ENCODE results near the gene RAP1B.
"Not testable (repeated sequence)": the region's sequence is repeated elsewhere in the genome, so short reads cannot be mapped to it uniquely, and the experiment has no call there.

Gene RAP1B

GRCh38 chr12:68632486-68632885 lies 21.8 kb downstream of the RAP1B start:
- DNase-seq (ENCODE audit: low spot score), result no peak
- no peak for TF ChIP-seq CTCF (IDR thresholded peaks at IDR 0.05; ENCODE audit: extremely low read depth, missing control alignments)

- no peak for DNase-seq (ENCODE audit: low spot score)
- no peak for TF ChIP-seq CTCF (IDR thresholded peaks at IDR 0.05; ENCODE audit: extremely low read depth, missing control alignments)
These were observed 23.2 kb downstream of the RAP1B start for GRCh38 chr12:68633614-68634558.

- TF ChIP-seq CTCF (IDR thresholded peaks at IDR 0.05; ENCODE audit: extremely low read depth, missing control alignments), result no peak
- no peak for DNase-seq (ENCODE audit: low spot score)
These were observed 25.6 kb downstream of the RAP1B start for GRCh38 chr12:68636268-68636667.

- not testable (repeated sequence) for DNase-seq (ENCODE audit: low spot score)
These were observed 26.7 kb downstream of the RAP1B start for GRCh38 chr12:68637439-68637838.

GRCh38 chr12:68638171-68638570 lies 27.5 kb downstream of the RAP1B start:
- TF ChIP-seq CTCF (IDR thresholded peaks at IDR 0.05; ENCODE audit: extremely low read depth, missing control alignments), result no peak
- no peak for DNase-seq (ENCODE audit: low spot score)

- no peak for DNase-seq (ENCODE audit: low spot score)
- TF ChIP-seq CTCF (IDR thresholded peaks at IDR 0.05; ENCODE audit: extremely low read depth, missing control alignments), result no peak
These were observed 28.2 kb downstream of the RAP1B start for GRCh38 chr12:68638721-68639395.

GRCh38 chr12:68639396-68639767 lies 28.7 kb downstream of the RAP1B start:
- TF ChIP-seq CTCF (IDR thresholded peaks at IDR 0.05; ENCODE audit: extremely low read depth, missing control alignments), result no peak
- no peak for DNase-seq (ENCODE audit: low spot score)

Measured in GM20000 (cell line).